ENCODE results near the gene MFAP5.
"Not testable (repeated sequence)": the region's sequence is repeated elsewhere in the genome, so short reads cannot be mapped to it uniquely, and the experiment has no call there.

The MFAP5 gene

DNA sequence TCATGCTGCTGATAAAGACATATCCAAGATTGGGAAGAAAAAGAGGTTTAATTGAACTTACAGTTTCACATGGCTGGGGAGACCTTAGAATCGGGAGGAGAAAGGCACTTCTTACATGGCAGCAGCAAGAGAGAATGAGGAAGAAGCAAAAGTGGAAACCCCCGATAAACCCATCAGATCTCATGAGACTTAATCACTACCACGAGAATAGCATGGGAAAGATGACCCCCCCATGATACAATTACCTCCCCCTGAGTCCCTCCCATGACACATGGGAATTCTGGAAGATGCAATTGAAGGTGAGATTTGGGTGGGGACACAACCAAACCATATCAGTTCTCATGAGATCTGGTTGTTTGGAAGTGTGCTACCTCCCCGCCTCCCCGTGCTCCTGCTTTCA lies 9.8 kb upstream of the MFAP5 start:
- DNase-seq, result no peak

DNA sequence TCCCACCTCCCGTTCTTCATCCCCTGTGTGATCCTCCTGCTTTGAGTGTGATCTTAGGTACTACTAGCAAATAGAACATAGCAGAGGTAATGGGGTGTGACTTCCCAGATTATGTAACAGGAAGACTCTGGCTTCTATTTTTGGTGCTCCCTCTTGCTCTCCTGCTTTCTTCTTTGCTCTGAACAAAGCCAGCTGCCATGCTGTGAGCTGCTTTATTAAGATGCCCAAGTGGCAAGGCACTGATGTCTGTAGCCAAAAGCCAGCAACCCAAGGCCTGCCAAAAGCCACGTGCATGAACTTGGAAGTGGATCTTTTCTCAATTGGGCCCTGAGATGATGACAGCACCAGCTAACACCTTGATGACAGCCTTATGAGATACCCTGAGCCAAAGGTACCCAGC lies 5.8 kb upstream of the MFAP5 start:
- DNase-seq, result no peak

DNA sequence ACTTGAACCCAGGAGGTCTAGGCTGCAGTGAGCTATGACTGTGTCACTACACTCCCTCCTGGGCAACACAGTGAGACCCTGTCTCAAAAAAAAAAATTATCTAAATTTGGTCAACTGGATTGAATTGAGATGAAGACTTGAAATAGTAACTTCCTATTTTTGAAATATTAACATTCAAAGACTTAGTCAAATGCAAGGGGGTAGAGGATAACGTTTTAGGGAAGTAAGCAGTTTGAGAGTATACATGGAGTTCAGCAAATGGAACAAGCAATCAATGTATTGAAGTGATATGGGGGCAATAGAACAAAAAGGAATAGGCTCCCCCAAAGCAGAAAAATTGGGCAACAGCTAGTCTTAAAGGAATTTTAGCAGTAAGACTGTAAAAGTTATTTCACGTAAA lies 4.6 kb upstream of the MFAP5 start:
- no peak for DNase-seq

DNA sequence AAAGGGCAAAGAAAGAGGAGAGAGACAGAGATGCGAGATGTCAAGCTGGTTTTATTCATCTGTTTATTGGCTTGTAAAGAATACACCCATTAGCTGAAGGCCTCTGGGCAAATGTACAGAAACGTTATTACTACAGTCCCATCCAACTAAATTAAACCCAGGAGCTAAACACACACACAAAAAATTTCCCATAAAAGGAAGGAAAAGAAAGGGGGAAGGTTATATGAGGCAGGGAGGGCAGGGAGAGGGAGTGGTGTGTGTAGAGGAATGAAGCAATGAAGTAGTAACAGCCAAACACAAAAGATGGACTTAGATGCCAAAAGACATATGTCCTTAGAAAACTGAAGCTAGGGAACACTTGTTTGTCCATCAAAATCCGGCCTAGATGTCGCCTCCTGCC lies 3.1 kb upstream of the MFAP5 start:
- DNase-seq, result no peak

DNA sequence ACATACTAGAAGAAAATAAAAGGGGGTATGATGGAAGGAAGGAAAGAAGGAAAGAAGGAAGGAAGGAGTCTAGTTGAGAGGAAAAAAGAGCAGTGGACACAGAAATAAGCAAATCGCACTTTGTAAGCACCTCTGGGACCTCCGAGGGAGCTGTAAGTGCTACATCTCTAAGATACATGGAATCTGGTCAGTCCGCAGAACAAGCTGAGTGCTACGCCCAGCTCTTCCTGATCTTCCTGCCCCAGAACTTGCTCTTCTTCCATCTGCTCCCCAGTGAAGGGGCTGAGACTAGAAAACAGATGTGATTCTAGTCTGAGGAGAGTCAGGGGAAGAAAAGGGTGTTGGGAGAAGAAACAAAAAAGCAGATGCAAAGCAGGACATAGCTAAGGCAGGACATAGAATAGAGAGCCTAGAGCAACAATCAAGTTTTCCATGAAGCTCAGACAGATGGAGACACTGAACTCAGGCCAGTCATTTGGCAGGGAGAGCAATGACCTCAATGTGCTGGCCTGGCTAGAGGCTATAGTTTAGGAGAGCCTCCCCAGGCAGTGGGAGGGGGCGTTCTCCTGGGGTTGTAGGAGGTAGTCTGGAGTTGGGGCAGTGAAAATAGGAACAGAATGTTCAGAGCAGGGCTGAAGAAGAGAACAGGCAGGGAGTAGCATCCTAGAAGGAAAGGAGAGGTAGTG lies 1.7 kb upstream of the MFAP5 start:
- DNase-seq, result no peak

DNA sequence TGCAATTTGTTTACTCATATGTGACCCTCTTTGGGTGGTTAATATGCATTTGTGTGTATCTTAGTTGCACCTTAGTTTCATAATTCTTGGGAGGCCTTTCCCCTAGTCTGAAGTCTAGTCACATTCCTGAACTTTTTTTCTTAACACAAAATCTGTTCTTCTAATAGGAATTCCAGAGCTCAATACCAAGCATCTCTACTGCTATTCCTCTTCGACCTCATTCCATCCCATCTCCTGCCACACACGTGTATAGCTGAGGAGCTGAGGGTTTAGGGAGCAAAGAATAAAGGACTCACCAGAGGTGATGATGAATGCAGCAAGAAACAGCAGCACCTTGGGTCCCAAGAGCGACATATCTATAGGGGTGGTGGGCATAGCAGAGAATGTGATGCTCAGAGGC lies 875 bp downstream of the MFAP5 start:
- no peak for DNase-seq

DNA sequence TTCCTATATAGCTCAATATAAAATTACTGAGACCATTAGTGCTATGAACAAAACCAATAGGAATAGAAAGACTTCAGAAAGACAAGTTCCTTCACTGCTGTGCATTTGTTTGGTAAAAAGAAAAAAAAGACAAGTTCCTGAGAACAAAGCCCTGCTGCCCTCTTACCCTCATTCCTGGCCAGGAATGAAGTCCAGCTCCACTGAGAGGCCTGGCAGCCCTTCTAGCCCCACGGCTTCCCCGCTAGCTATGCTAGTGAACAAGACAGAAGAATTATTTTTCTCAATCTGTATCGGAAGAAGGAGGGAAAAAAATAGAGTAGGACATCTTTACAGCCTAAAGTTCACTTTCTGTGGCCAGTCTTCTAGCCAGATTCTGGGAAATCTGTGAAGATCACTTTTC lies 1.6 kb downstream of the MFAP5 start:
- DNase-seq, result no peak

DNA sequence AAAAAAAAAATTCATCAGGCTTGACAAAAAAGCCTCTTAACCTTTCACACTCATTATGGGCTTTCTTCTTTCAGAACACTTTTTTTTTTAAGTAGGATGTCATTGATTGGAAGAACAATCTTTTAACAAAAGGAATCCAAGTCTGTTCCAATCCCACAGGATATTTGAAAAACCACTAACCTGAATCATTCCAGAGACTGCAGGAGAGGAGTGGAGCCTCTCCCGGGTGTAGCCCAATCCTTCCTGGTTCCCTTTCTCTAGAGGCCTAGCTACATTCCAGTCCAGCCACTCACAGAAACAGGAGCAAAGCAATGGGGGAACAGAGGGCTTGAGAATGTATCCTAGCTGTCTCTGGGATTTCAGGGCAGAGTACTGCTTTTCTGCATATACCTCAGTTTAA lies 4.3 kb downstream of the MFAP5 start:
- DNase-seq, result no peak

DNA sequence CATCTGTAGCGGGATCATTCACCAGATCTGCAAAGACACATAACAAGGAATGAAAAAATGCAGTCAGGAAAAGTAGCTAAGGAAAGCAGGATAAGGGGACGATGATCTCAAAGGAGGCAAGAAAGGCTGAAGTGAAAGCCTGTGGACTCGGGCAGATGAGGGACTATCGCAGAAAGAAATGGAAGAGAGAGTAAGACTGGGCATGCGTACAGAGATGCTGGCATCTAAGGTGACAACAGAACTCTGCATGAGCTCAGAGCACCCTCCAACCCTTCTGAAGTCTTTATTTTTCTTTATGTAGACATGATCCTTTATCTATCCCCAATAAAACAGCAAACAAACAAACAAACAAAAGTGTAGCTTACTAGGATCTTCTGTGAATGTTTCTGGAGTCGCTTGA lies 7.2 kb downstream of the MFAP5 start:
- no peak for DNase-seq

DNA sequence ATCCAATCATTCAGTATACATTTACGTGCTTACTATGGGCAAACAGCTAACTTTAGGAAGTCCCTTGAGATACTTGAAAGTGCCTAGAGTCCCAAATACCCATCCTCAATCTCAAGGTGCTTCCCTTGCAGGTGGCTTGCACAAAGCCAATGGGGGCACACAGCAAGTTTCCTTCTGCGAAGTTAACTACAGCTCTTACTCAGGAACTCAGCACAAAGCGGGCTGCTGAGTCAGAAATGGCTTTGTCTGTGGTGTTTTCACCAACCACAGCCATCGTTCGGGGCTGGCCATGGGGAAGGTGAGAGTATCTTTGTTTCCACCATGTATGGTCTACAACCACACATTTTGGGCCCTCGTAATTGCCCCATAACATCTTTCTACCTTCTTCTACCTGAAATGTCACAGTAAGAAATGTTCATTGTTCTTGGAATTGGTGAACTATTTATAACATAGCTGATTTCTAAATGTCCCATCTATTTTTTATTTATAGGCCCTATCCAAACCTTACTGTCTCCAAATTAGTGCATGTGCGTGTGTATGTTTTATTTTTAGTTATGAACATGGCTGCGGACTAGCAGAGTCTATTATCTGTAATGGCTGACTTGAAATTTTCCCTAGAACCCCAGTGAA lies 13.9 kb downstream of the MFAP5 start:
- peak; percentile 40 for DNase-seq

DNA sequence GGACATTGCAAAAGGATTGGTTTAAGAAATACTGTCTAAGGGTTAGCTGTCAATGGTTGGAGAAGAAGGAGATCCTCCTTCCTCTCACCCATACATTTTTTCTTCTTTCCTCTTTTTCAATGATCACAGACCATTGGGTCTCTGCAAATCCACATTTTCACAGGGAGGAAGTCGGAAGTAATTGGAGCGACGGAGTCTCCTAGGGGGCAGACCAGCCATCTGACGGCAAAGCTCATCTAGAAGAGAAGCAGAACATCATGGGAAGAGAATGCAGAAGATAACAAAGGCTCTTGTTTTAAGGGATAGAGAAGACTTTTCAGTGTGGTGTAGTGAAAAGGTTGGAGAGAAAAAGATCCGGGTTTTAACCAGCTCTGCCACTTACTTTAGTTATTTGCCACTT lies 14.7 kb downstream of the MFAP5 start:
- DNase-seq, result no peak

DNA sequence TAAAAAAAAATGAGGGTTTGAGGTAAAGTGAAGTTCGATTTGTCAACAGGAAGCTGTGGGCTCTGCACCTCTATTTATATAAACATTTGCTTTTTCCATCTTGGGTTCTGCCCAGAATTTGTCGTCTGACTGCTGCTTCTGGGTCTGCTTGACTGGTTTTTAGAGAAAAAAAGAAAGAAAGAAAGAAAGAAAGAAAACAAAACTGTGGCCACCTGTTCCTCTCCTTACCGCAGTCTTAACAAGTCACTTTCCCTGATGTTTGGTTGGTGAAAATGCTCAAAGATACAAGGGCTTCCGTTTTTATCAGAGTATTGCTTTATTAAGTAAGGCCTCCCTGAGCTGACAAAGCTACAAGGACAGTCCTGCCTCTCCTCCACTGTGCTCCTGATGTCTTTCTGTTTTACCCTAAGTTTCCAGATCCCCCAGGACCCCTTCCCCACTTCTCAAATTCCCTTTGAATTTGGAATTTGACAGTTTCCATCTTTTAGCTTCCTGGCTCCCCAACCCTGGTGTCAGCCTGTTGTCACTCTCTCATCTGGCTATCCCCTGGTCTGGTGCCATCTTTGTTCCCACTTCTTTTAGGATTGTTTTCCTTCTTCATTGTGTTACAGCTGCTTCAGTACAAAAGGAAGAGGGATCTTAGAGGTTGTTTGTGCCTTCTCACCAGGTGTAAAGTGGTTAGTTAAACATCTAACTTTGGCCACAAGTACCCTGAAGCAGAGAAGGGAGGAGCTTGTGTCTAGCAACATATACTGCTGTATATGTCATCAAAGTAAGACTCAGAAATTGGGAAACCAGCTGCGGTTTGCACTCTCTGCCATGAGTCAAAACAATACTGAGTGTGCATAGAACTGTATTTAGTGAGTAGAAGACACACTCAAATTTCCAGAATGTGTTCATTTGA lies 18.0 kb downstream of the MFAP5 start:
- DNase-seq, result peak; percentile 23

DNA sequence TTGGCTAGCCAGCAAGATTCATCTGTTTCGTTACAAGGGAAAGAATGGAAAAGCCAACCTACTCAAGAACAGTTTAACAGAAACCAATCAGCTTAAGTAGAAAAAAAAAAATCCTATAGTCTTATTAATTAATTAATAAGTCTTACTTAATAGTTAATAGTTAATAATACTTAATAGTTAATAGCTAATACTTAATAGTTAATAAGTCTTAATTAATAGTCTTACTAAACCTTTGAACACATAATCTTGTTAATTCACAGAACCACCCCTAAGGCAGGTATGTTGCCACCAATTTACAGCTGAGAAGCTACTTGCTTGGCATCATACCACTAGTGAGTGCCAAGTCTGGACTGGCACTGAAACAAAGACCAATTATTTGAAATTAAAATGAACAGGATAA lies 19.9 kb downstream of the MFAP5 start:
- no peak for DNase-seq

DNA sequence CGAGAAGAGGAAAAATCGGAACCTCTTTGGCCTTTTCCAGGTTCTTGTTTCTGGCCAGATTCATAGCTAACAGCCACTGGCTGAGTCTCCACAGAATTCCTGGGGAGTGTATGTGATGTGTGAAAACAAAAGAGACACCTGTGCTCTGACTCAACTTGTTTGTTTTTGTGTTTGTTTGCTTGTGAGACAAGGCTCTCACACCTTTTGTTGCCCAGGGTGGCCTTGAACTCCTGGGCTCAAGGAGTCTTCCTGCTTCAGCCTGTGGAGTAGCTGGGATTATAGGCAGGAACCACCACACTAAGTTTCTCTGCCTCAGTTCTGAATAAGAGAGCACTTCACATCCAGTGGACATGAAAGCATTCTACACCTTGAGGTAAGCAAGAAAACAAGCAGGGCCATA lies 22.7 kb downstream of the MFAP5 start:
- no peak for DNase-seq

DNA sequence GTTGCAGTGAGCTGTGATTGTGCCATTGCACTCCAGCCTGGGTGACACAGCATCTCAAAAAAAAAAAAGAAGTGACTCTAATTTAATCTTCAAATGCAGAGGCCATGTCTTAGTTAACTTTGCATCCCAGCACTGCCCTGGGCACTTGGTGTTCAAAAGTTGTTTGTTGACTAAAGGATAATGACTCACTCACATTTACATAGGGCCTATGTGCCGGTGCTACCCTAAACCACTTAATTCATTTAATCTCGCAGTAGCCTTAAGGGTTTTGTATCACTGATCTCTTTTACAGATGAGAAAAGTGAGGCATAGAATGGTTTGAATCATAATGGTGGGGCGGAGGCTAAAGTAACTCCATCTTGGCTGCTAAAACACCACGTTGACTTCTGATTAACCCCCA lies 23.7 kb downstream of the MFAP5 start:
- DNase-seq, result no peak

DNA sequence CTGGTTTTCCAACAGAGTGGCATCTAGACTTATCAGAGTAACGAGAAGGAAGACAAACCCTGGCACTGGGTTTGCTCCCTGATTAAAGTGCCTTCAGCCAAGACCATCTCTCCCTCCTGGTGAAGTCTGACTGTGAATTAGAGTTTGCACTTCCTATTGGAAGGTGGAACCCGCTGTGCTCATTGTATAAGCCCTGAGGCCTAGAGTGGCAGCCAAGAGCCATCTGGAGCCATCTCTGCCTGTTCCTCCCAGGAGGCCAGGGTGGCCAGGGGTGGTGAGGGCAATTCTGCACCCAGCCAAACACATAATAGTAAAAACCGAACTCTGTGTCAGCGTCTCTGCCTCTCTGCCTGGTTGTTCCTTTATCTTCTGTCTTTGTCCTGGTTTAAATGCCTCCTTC lies 25.0 kb downstream of the MFAP5 start:
- DNase-seq, result no peak

DNA sequence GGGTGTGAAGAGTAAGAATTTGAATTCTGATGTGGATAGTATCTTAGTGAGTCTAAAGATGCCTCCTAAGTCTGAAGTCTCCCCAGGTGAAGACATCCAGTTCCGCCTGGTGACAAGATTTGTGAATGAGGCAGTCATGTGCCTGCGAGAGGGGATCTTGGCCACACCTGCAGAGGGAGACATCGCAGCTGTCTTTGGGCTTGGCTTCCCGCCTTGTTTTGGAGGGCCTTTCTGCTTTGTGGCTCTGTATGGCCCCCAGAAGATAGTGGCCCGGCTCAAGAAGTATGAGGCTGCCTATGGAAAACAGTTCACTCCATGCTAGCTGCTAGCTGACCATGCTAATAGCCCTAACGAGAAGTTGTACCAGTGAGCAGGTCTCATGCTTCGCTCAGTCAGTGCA lies 25.4 kb downstream of the MFAP5 start:
- no peak for DNase-seq

DNA sequence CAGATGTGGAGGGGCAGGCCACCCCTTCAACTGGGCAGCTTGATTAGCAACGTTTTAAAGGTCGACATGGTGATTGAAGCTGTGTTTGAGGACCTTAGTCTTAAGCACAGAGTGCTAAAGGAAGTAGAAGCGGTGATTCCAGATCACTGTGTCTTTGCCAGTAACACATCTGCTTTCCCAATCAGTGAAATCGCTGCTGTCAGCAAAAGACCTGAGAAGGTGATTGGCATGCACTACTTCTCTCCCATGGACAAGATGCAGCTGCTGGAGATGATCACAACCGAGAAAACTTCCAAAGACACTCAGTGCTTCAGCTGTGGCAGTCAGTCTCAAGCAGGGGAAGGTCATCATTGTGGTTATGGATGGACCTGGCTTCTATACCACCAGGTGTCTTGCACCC lies 26.0 kb downstream of the MFAP5 start:
- no peak for DNase-seq

DNA sequence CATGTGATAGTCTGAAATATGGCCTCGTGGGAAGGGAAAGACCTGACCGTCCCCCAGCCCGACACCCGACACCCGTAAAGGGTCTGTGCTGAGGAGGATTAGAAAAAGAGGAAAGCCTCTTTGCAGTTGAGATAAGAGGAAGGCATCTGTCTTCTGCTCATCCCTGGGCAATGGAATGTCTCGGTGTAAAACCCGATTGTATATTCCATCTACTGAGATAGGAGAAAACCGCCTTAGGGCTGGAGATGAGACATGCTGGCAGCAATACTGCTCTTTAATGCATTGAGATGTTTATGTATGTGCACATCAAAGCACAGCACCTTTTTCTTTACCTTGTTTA lies 26.6 kb downstream of the MFAP5 start:
- DNase-seq, result not testable (repeated sequence)

DNA sequence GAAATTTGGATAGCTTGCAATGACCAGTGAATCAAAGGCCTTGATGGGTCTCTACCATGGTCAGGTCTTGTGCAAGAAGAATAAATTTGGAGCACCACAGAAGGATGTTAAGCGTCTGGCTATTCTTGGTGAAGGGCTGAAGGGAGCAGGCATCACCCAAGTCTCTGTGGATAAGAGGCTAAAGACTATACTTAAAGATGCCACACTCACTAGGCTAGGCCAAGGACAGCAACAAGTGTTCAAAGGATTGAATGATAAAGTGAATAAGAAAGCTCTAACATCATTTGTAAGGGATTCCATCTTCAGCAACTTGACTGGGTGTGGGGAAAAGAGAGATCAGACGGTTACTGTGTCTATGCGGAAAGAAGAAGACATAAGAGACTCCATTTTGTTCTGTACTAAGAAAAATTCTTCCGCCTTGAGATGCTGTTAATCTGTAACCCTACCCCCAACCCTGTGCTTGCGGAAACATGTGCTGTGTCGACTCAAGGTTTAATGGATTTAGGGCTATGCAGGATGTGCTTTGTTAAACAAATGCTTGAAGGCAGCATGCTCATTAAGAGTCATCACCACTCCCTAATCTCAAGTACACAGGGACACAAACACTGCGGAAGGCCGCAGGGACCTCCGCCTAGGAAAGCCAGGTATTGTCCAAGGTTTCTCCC lies 27.2 kb downstream of the MFAP5 start:
- DNase-seq, result not testable (repeated sequence)

DNA sequence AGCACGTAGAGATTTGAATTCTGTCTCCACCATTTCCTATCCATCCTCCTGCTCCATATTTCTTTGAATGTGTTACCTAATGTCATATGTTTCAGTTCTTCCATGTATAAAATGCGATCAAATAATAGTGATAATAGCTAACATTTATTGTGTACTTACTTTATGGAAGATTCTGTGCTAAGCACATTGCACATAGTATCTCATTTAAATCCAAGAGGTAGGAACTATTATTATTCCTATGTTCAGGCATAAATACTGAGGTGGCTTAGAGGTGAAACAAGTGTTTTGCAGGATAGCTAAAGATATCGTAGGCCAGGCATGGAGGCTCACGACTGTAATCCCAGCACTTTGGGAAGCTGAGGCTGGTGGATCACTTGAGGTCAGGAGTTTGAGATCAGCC lies 32.5 kb downstream of the MFAP5 start:
- DNase-seq, result no peak

DNA sequence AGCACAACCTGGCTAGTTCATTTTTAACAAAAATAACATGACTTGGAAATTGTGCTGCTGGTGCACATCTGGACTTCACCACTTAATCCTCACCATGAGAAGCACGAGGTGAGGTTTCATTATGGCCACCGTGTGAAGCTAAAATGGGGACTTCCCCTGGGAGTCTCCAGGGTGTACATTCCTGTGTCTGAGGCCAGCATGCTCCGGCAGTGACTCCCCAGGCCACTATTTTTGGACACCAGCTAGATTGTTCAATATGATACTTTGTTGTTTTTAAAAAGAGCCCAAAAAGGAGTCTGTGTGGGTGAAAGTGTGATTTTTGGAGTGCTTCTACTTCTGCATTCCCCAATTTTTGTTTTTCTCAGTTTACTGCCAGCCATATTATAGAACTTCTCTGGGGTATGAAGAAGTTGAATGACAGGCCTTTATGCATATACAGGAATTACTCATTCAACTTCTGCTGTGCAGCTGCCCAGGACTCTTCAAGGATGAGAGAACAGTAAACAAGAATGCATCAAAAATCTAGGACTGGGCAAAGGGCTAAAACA lies 33.1 kb downstream of the MFAP5 start:
- no peak for DNase-seq

DNA sequence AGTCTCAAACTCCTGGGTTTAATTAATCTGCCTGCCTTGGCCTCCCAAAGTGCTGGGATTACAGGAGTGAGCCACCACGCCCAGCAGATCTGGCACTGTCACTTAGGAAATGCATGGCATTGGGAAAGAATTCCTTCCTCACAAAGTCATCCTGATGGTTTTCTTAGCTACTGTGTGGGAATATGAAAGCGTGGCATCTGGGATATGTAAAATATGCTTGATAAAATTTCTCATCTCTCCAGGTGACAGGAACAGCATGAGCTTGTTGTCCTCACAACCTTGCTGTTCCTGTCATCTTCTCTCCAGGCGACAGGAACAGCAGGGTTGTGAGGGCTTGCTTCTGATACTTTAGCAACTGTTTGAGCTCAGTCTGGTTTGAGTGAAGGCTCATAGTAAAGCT lies 33.9 kb downstream of the MFAP5 start:
- DNase-seq, result no peak

Measured in stimulated activated CD4-positive, alpha-beta T cell treated with anti-CD3 and anti-CD28 coated beads, Interleukin-4, amount 100 ng/mL, for 1 hour (primary cell).